ENCODE results near the gene DSG4. TPM values are rescaled to one million over a fixed set of nuclear protein-coding genes. Genes with fewer than 3 reads are reported as not detected.

Gene DSG4
- polyA plus RNA-seq, 3 donors = not detected

- Histone ChIP-seq H3K36me3 (replicated peaks in 1 of 2; ENCODE audit: control insufficient read depth in 1 of 2, insufficient read depth in 2 of 2, low read length in 2 of 2) (no peaks in the 10 kb centered on the region), H4K20me1 (ENCODE audit: insufficient read depth, low read length) (no peaks in the 10 kb centered on the region), H3K79me2 (ENCODE audit: insufficient read depth, low read length) (no peaks in the 10 kb centered on the region), H3K4me2 (replicated peaks; ENCODE audit: extremely low read depth, low read length, poor library complexity, severe bottlenecking) (no peak overlapping the region), H3K9me3 (replicated peaks in 1 of 2; ENCODE audit: control insufficient read depth in 1 of 2, insufficient read depth in 1 of 2, low read length in 2 of 2) (peaks cover 0 to 5% of the 10 kb centered on the region in 2 donors), H3K9ac (ENCODE audit: insufficient read depth, low read length, poor library complexity, severe bottlenecking) (no peak overlapping the region), H3K27me3 (ENCODE audit: control insufficient read depth in 2 of 2, insufficient read depth in 2 of 2, low read length in 2 of 2) (no peaks in the 10 kb centered on the region), H3K27ac (ENCODE audit: low read depth in 1 of 2, low read length in 2 of 2) (no peak overlapping the region), H3K4me3 (replicated peaks in 1 of 3; ENCODE audit: low read depth in 2 of 3, low read length in 3 of 3) (no peak overlapping the region), H2AFZ (ENCODE audit: insufficient read depth, low read depth, low read length, poor library complexity, severe bottlenecking) (no peak overlapping the region), H3K4me1 (ENCODE audit: control insufficient read depth in 1 of 2, insufficient read depth in 2 of 2, low read length in 2 of 2) (no peaks in the 10 kb centered on the region)
- no peak for DNase-seq
- intact Hi-C loops (cut with micrococcal nuclease) = loop anchor here in 1 of 2 donors (10.0 kb wide), 1 partner anchor 83 kb away; no protein-coding TSS in a partner anchor
- Mint-ChIP-seq H3K27me3 (ENCODE audit: low read depth in 3 of 3) (no peaks in the 10 kb centered on the region), H3K4me3 (no peak overlapping the region), H3K27ac (no peak overlapping the region), H3K36me3 (no peaks in the 10 kb centered on the region), H3K9me3 (peaks cover 0 to 8% (median 3%) of the 10 kb centered on the region in 7 donors), H3K4me1 (no peaks in the 10 kb centered on the region)
- TF ChIP-seq CTCF (IDR thresholded peaks at IDR 0.05) = no peak
- 80% methylated on average over 1 of the region's 3 CpGs for WGBS (ENCODE audit: insufficient coverage)
These were observed 31.1 kb downstream of the DSG4 start for GRCh38 chr18:31407649-31408048.

GRCh38 chr18:31409276-31409675 lies 32.7 kb downstream of the DSG4 start:
- H4K20me1 ChIP-seq (ENCODE audit: insufficient read depth, low read length) = no peaks in the 10 kb centered on the region
- intact Hi-C loops (cut with micrococcal nuclease) = loop anchor here in 1 of 2 donors (10.0 kb wide), 1 partner anchor 84 kb away; no protein-coding TSS in a partner anchor
- TF ChIP-seq CTCF (IDR thresholded peaks at IDR 0.05) = no peak
- no peaks in the 10 kb centered on the region for H3K36me3 ChIP-seq (replicated peaks in 1 of 2; ENCODE audit: control insufficient read depth in 1 of 2, insufficient read depth in 2 of 2, low read length in 2 of 2)
- H3K27ac Mint-ChIP-seq = no peak overlapping the region
- no peaks in the 10 kb centered on the region for H3K27me3 ChIP-seq (ENCODE audit: control insufficient read depth in 2 of 2, insufficient read depth in 2 of 2, low read length in 2 of 2)
- no peaks in the 10 kb centered on the region for H3K4me1 ChIP-seq (ENCODE audit: control insufficient read depth in 1 of 2, insufficient read depth in 2 of 2, low read length in 2 of 2)
- 88% methylated on average over 1 of the region's 4 CpGs for WGBS (ENCODE audit: insufficient coverage)
- DNase-seq = no peak
- H3K9ac ChIP-seq (ENCODE audit: insufficient read depth, low read length, poor library complexity, severe bottlenecking) = no peak overlapping the region
- H3K79me2 ChIP-seq (ENCODE audit: insufficient read depth, low read length) = no peaks in the 10 kb centered on the region
- peaks cover 0 to 8% (median 3%) of the 10 kb centered on the region in 7 donors for H3K9me3 Mint-ChIP-seq
- H3K4me2 ChIP-seq (replicated peaks; ENCODE audit: extremely low read depth, low read length, poor library complexity, severe bottlenecking) = no peak overlapping the region
- H3K4me3 ChIP-seq (replicated peaks in 1 of 3; ENCODE audit: low read depth in 2 of 3, low read length in 3 of 3) = no peak overlapping the region
- no peak overlapping the region for H2AFZ ChIP-seq (ENCODE audit: insufficient read depth, low read depth, low read length, poor library complexity, severe bottlenecking)
- H3K27ac ChIP-seq (ENCODE audit: low read depth in 1 of 2, low read length in 2 of 2) = no peak overlapping the region
- H3K9me3 ChIP-seq (replicated peaks in 1 of 2; ENCODE audit: control insufficient read depth in 1 of 2, insufficient read depth in 1 of 2, low read length in 2 of 2) = peaks cover 0 to 5% of the 10 kb centered on the region in 2 donors
- no peaks in the 10 kb centered on the region for H3K36me3 Mint-ChIP-seq
- no peaks in the 10 kb centered on the region for H3K27me3 Mint-ChIP-seq (ENCODE audit: low read depth in 3 of 3)
- no peak overlapping the region for H3K4me3 Mint-ChIP-seq
- no peaks in the 10 kb centered on the region for H3K4me1 Mint-ChIP-seq

Data from CD14-positive monocyte (primary cell).